ENCODE results near the gene FBXW9.
"Not testable (repeated sequence)": the region's sequence is repeated elsewhere in the genome, so short reads cannot be mapped to it uniquely, and the experiment has no call there.

FBXW9 gene

DNA sequence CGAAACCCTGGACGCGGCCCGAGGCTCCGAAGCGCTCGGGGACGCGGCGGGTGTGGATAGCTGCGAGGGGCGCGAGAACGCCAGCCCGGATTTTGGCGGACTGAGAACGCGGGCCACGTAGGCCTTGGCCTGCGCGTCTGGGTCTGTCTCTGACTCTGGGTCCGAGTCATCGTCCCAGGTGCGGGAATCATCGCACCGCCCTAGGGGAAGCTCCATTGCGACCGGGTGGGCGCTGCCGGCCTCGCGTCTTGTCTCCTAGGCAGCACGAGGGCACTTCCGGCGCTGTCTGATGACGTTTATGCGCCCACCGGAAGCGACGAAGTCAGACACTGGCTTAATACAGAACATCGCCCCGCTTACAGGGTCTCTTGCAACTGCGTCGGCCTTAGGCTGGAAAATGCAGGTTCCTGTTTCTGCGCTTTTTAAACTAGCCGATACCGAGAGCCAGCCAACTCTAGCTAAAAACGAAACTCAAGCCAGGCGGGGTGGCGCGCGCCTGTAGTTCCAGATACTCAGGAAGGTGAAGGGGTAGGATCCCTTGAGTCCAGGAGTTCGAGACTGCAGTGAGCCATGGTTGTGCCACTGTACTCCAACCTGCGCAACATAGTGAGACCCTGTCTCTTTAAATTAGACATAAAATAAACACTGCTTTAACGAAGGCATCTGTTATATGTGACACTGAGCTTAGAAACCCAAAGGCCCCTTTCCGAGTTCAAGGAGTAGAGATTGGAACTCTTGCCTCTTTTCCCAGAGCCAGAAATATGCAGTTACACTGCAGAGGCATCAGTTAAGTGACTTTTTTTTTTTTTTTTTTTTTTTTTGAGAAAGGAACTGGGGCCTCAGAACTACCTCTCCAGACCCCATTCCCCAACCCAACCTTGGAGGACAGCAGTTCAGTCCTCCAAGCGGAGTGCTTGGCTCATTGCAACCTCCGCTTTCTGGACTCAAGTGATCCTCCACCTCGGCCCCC, at the start of gene FBXW9:
FBXW9 (minus strand) TSS at position 266 of the 970 bp plus-strand sequence; CDS start at position 216, 50 bp downstream.
- peak; percentile 100 for DNase-seq

- DNase-seq = no peak
Observed at GRCh38 chr19:12745166-12745897, 48.9 kb upstream of the FBXW9 start.

- no peak for DNase-seq
Observed at GRCh38 chr19:12737835-12738351, 41.5 kb upstream of the FBXW9 start.

GRCh38 chr19:12736995-12737834, 40.8 kb upstream of the FBXW9 start, which contains the start of gene GET3:
Gene GET3 (plus strand): TSS chr19:12737497. CDS start chr19:12737506, 9 bp downstream.
- DNase-seq = peak; percentile 87

DNA sequence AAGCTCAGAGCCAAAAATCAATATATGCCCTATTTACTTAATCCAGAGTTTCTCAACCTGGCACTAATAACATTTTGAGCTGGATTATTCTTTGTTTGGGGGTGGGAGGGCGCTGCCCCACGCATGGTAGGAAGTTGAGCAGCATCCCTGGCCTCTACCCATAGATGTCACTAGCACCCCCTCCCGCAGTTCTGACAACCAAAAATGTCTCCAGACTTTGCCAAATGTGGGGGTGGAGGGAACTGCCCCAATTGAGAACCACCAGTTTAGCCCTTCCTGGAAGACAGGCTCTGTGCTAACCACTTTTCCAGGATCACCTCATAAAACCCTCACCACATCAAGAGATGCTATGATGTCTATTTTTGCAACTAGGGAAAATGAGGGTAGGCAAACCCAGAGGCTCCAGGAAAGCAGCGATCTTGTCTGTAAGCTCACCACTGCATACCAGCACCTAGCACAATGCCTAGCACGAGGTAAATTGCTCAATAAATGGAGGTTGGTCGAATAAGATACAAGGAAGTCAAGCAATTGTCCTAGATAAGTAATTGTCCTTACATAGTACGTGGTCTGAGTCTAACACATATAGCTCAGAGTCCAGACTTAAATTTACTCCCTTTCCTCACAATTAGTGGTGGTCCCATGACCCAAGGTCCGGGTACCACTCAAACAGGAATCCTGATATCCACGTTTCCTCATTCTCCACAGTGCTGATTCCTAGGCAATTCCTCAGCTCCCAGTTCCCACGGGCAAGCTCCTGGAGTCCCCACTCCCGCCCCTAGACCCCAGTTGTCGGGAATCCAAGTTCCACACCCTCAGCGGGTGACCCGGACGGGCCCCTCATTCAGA, 37.2 kb upstream of the FBXW9 start:
- DNase-seq = peak; percentile 78

- no peak for DNase-seq
Observed at GRCh38 chr19:12731337-12731736, 34.9 kb upstream of the FBXW9 start.

GRCh38 chr19:12730064-12730463, 33.6 kb upstream of the FBXW9 start:
- no peak for DNase-seq

GRCh38 chr19:12727745-12728433, 31.5 kb upstream of the FBXW9 start:
- no peak for DNase-seq

- DNase-seq = no peak
Observed at GRCh38 chr19:12726988-12727316, 30.5 kb upstream of the FBXW9 start.

DNA sequence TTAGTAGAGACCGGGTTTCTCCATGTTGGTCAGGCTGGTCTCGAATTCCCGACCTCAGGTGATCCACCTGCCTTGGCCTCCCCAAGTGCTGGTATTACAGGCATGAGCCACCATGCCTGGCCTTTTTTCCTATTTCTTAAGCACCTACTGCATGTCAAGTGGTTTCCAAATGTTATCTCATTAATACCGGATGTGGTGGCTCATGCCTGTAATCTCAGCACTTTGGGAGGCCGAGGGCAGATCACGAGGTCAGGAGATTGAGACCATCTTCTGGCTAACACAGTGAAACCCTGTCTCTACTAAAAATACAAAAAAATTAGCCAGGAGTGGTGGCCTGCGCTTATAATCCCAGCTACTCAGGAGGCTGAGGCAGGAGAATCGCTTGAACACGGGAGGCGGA, 29.2 kb upstream of the FBXW9 start:
- not testable (repeated sequence) for DNase-seq

GRCh38 chr19:12723641-12724426, 27.4 kb upstream of the FBXW9 start, which contains the start of gene TNPO2:
Gene TNPO2 (minus strand): TSS chr19:12723932. CDS start chr19:12720977, 2,955 bp downstream.
- peak; percentile 89 for DNase-seq

DNA sequence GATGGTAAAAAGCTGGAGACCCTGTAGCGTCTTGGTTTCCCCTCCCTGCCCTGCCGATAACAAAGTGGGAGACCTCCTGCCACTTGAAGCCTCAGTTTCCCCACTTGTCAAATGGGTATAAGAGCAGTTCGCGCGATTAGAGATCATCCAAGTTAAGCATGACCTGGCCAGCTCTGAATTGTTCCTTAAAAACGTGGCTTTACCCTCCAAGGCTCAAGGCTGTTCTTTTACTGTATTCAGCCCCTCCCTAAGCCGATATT, 26.9 kb upstream of the FBXW9 start:
- peak; percentile 69 for DNase-seq

DNA sequence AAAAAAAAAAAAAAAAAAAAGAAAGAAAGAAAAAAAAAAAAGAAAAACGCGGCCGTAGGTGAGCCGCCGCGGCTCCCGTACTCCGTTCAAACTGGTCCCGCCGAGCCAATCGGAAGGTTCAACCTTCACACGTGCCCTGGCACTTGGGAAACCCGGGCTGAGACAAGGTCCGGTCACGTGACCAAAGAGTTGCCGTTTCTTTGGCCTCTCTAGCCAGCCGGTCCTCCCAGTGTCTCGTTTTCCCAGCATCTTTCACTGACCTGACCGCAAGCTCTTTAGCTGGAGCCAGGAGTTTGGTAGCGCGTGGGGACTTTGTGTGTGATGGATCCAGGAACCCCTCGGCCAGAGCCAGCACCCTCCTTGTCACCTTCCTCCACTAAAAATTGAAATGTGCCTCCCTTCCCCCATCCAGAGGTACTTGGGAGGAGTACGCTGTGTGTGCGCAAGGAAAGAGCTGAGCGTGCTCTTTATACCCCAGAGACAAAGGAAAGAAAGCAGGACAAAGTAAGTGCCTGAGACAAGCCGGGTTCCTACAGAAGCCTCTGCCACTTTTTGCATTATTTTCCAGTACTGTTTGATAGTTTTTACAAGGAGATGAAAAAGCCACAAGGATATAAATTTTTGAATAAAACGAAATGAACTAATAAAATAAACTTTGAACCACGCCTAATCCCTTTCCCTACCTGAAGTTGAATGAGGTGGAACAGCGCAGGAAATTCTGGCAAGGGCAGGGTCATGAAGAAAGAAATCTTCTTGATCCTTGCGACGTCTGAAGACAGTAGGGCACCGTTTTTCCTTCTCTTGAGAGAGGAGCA, 26.3 kb upstream of the FBXW9 start:
- peak; percentile 94 for DNase-seq

- DNase-seq = peak; percentile 68
Observed at GRCh38 chr19:12721656-12722565, 25.5 kb upstream of the FBXW9 start.

DNA sequence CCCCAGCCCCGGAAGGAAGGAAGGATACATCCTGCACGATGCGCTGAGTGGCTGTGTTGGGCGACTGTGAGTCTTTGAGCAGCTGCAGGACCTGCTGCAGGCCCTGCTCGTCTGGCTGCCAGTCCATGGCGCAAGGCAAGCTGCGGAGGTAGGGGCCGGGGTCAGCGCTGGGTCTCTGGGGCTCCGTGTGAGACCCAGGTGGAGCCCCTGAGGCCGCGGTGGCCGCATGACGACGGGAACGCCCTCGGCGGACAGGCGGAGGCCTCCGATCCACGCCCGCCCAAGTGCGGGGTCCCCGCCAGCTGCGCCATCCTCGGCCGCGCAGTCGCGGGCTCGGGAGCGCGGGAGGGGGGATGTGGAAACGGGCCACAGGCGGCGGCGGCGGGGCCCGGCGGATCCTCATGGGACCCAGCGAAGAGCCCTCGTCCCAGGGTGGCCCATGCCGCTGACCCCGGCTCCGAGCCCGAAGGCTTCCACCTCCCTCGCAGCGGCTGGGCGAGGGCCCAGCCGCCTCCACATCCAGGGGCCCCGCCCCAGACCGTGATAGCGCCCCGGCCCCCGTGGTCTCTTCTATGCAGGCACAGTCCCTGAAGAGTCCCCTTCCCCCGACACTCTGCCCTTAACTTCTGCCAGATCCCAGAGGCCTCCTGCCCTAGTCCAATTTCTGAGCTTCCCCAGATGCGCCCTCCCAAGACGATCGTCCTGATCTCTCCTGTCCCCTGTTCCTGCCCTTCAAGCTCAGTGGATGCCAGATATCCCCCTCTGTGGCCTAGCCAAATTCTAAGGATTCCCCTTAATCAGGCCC, 24.6 kb upstream of the FBXW9 start:
- DNase-seq = no peak

GRCh38 chr19:12720296-12720695, 23.9 kb upstream of the FBXW9 start:
- DNase-seq = no peak

- no peak for DNase-seq
Observed at GRCh38 chr19:12715929-12716328, 19.5 kb upstream of the FBXW9 start.

Measured in activated CD8-positive, alpha-beta memory T cell treated with anti-CD3 and anti-CD28 coated beads for 24 hours (primary cell).